GM18499 (cell line): ENCODE measurements around the gene RAPGEFL1.
"Not testable (repeated sequence)": the region's sequence is repeated elsewhere in the genome, so short reads cannot be mapped to it uniquely, and the experiment has no call there.

Source experiments
- ATAC-seq: cut with Tn5 transposase; IDR thresholded peaks from one replicate; pipeline ENCODE4 v1.9.1; 2021; ENCODE audit warnings: moderate number of reproducible peaks; ENCODE audit not compliant: insufficient read depth, unreplicated experiment

Gene RAPGEFL1, protein sequence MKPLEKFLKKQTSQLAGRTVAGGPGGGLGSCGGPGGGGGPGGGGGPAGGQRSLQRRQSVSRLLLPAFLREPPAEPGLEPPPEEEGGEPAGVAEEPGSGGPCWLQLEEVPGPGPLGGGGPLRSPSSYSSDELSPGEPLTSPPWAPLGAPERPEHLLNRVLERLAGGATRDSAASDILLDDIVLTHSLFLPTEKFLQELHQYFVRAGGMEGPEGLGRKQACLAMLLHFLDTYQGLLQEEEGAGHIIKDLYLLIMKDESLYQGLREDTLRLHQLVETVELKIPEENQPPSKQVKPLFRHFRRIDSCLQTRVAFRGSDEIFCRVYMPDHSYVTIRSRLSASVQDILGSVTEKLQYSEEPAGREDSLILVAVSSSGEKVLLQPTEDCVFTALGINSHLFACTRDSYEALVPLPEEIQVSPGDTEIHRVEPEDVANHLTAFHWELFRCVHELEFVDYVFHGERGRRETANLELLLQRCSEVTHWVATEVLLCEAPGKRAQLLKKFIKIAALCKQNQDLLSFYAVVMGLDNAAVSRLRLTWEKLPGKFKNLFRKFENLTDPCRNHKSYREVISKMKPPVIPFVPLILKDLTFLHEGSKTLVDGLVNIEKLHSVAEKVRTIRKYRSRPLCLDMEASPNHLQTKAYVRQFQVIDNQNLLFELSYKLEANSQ

DNA sequence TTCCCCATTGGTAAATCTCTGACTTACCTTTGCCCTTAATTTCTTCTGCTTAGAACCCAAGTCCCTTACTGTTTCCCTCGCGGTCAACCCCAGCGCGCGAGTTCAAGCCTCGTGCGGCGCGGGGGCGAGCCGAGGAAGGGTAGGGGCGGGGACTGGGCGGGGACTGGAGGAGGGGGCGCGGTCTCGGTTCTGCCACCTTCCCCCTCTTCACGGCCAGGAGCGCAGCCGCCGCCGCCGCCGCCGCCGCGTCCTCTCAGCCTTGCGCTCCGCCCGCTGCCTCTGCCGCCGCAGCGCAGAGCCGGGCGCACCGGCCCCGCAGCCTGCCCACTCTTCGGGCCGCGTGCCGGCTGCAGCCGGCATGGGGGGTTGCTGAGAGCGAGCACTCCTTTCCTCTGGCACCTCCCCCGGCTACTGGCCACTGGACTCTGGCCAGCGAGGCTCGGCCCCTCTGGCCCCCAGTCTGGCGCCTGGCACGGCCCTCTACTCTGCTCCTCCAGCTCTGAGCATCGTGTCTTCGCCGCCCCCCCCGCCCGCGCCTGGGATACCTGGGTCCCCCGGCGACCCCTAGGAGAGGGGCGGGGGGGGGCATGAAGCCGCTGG lies at the start of gene RAPGEFL1:
Gene RAPGEFL1 (plus strand): TSS at position 196 of the 600 bp plus-strand sequence. CDS start 392 bp downstream, at position 588.
- no peak for ATAC-seq

DNA sequence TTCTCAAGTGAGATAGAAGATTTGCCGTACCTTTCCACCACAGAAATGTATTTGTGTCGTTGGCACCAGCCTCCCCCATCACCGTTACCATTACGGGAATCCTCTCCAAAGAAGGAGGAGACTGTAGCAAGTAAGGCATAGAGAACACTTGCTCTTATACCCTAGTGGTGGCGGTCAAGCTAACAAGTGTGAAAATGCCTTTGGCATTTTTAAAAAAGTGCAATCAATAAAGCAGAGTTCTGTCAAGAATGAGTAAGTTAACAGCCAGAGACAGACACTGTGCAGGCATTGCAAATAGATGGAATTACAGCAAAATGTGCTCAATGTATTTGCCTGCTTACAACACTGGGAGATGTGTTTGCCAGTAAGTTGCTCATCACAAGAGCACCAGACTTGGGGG lies 47.8 kb upstream of the RAPGEFL1 start:
- ATAC-seq: no peak

DNA sequence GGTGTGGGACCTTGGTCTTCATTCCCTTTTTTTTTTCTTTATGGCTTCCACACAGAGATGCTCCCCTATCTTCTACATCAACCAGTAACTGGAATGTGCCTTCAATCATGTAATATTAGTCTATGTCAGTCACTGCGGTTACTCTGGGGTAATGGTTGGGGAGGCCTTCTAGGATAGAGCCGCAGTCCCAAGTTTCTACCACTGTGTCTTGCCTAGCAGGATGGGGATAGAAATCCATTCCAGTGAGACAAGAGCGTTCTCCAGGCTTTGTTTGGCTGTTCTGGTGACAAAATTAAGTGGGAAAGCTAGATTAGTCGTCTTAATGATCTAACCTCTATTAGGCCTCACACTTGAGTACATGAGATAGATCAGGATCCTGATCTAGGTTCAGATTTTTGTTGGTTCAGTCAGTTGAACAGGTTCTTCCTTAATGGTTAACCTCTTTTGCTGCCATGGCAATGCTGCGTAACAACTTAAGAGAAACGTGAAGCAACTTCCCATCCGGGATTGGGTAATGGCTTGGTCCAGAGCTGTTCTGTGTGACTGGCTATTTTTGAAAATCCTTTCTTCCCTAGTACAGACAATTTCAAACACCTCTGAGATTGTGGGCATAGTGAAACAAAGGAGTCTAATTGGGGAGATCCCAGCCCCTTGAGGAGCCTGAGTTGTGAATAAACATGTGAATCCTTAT lies 46.8 kb upstream of the RAPGEFL1 start:
- no peak for ATAC-seq

DNA sequence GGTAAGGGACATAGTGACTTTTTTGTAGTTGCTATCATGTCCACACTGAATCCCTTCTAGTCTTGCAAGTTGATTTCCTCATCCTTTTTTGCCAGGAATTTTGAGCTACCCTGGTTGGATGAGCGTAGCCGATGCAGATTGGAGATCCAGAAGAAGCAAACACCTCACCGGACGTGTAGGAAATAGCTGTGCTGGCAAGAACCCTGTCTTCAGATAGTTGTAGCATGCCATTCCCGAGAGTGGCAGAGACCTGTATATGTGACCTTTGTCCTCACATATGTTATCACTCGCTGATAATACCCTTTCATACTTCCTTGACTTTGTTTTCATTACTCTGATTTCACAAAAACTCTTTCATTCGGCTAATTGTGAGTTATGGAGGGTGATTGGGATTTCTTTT lies 43.1 kb upstream of the RAPGEFL1 start:
- ATAC-seq: no peak

DNA sequence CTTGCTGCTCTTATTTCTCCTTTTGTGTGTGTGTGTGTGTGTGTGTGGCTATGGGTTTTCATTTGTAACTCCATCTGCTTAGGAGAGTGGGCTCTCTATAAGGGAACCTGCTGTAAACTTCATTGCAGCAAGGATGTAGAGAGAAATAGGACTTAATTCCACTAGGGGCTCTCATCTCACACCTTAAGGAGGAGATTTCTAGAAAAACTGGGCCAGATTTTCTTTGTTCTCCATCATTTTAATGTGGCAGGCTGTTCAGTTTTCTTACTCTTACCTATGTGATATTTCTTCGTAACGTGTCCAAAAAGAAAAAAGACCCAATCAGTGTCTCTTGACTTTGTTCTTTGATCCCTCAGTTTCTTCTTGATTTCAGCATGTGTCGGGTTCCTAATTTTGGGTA lies 41.5 kb upstream of the RAPGEFL1 start:
- ATAC-seq: no peak

DNA sequence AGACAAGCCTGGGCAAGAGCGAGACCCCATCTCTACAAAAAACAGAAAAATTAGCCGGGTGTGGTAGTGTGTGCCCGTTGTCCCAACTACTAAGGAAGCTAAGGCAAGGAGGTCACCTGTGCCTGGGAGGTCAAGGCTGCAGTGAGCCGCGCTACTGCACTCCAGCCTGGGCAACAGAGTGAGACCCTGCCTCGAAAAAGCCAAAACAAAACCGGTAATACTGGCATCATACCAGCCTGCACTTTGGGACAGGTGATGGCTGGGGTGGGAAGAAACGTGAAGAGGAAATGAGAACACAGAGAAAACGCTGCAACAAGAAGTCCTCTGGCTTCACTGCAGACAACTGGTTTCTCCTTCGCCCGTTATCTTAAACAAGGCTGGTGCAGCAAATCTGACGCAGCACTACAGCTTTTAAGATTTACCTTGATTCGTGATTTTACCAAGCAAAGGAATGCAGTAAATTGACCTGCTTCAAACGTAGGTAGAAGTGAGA lies 37.7 kb upstream of the RAPGEFL1 start:
- peak; percentile 8 for ATAC-seq

DNA sequence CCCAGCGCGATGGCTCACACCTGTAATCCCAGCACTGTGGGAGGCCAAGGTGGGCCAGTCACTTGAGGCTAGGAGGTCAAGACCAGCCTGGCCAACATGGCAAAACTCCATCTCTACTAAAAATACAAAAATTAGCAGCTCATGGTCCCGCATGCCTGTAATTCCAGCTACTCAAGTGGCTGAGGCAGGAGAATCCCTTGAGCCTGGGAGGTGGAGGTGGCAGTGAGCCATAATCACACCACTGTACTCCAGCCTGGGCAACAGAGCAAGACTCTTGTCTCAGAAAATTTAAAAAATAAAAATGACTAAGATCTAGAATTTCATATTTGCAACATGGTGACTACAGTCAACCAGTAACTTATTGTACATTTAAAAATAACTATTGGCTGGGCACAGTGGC lies 34.1 kb upstream of the RAPGEFL1 start:
- ATAC-seq: not testable (repeated sequence)

DNA sequence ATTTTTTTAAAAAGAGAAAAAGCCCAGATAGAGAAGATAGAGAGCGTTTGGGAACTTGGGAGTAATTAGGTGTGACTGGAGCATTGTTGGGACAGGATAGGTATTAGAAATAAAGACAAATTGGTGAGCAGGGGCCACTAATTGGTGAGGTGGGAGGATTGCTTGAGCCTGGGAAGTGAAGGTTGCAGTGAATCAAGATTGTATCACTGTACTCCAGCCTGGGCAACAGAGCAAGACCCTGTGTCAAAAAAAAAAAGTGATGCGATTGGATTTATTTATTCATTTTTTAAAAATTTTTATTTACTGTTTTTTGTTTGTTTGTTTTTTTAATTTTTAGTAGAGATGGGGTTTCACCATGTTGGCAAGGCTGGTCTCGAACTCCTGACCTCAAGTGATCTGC lies 31.8 kb upstream of the RAPGEFL1 start:
- ATAC-seq: no peak

DNA sequence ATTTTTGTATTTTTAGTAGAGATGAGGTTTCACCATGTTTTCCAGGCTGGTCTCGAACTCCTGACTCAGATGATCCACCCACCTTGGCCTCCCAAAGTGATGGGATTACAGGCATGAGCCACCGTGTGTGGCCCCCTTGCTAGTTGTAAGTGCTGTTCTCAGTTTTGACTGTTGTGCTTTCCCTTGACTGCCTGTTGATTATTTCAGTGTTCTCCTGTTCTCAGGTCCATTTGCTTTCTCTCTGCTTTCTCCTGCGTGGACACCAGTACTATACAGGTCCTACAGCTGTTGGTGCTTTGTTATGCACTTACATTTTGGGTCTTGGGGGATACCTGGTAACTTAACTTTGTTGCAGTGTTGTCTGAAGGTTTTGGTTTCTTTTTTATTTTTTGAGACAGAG lies 28.7 kb upstream of the RAPGEFL1 start:
- no peak for ATAC-seq

DNA sequence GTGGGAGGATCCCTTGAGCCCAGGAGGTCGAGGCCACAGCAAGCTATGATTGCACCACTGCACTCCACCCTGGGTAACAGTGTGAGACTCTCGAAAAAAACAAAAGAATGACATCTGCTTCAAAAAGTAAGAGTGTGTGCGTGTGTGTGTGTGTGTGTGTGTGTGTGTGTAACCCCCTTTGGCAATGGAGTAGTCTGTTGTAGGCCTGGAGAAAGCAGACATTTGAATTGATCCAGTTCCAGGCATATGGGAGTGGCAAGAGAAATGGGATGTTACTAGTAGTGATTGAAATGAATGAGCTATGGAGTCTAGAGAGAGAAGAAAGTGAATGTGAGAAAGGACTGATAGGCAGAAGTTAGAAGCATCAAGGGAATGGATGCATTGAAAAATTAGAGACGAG lies 27.0 kb upstream of the RAPGEFL1 start:
- no peak for ATAC-seq

DNA sequence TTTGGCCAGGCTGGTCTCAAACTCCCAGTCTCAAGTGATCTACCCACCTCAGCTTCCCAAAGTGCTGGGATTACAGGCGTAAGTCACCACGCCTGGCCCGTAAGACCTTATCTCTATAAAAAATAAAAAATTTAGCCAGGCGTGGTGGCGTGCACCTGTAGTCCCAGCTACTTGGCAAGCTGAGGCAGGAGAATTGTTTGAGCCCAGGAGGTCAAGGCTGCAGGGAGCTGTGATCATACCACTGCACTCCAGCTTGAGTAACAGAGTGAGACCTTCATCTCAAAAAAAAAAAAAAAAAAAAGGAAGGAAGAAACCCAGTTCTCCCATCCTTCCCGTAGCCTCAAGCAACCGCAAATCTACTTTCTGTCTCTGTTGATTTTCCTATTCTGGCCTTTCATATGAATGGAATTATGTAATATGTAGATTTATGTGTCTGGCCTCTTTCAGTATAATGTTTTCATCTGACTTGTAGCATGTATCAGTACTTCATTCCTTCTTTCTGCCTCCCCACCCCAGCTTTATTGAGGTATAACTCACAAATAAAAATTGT lies 25.8 kb upstream of the RAPGEFL1 start:
- no peak for ATAC-seq

DNA sequence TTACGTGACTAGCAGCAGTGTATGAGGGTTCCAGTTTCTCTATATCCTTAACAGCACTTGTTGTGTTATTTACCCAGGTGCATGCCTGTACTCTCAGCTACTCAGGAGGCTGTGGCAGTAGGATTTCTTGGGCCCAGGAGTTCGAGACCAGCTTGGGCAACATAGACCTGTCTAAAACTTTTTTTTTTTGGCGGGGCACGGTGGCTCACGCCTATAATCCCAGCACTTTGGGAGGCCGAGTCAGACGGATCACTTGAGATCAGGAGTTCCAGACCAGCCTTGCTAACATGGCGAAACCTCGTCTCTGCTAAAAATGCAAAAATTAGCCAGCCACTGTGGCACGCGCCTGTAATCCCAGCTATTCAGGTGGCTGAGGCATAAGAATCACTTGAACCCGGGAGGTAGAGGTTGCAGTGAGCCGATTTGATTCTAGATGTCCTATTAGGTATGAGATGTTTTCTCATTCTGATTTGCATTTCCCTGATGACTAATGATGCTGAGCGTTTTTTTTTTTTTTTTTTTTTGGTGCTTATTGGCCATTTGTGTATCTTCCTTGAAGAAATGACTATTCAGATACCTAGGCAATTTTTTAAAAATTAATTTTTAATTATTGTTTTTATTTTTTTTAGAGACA lies 23.6 kb upstream of the RAPGEFL1 start:
- no peak for ATAC-seq

DNA sequence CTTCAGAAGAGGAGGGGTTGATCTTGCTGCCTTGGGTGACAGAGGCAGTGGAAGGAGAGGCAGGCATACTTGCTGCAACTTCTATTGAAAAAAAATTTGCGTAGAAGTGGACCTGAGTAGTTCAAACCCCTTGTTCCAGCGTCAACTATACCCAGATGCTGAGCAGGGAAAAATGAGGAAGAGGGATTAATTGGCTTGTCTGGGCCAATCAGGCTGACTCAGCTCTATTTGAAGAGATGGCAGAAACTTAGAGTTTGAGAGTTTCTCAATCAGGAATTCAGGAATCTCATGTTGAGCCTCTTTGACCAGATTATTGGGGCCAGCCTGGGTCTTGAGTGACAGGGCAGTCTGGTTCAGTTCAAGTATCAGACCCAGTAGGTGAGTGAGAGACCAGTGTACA lies 19.3 kb upstream of the RAPGEFL1 start:
- no peak for ATAC-seq

DNA sequence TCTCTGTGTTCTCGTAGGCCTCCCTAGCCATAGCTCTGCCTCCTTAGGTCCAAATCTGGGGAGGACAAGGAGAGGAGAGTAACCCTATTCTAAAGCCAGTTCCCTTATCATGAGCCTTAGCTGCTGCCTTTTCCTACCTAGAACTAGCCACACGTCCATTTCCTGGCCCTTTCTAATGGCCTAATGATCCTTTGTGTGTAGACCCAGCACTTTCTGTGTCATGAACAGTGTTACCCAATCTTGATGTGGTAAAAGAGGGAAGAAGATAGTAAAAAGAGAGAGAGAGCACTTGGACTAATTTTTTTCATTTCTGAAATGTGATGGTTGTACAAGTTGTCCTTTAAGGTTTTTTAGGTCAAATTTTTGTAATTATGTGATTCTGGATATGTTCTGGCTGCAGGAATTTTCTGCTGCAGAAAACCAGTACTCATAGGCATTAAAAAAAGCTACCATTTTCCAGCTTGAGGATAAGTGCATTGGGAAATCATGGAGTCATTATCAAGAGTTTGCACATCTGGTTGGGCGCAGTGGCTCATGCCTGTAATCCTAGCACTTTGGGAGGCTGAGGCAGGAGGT lies 18.7 kb upstream of the RAPGEFL1 start:
- ATAC-seq: no peak

DNA sequence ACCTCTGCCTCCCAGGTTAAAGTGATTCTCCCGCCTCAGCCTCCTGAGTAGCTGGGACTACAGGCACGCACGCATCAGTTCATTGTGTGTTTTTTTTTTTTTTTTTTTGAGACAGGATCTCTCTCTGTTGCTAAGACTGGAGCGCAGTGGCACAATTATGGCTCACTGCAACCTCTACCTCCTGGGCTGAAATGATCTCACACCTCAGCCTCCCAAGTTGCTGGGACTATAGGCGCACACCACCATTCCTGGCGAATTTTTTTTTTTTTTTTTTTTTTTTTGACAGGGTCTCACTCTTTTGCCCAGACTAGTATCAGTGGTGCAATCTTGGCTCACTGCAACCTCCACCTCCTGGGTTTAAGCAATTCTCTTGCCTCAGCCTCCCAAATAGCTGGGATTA lies 17.8 kb upstream of the RAPGEFL1 start:
- ATAC-seq: no peak

DNA sequence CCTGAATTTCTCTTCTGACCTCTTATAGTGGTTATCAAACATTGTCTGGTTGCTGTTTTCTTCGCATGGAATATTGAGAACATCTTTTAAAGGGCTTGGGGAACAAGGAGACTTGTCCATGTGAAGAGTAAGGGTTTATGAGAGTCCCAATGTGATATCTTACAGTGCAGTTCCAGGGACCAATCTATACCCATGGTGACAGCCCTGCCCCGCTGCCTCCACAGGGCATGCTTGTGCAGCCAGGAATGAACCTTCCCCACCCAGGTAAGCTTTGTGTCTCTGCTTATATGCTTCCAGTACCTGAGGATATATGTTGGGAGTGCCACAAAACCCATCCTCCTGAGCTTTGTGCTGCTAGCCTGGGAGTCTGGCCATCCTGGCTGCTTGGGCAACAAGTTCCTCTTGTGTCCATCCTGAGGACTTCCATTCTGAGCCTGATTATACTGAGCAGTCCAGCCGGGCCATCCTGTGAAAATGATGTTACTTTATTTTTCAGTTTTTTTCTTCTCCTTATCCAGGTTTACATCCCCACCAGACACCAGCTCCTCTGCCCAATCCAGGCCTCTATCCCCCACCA lies 9.5 kb upstream of the RAPGEFL1 start:
- ATAC-seq: no peak

DNA sequence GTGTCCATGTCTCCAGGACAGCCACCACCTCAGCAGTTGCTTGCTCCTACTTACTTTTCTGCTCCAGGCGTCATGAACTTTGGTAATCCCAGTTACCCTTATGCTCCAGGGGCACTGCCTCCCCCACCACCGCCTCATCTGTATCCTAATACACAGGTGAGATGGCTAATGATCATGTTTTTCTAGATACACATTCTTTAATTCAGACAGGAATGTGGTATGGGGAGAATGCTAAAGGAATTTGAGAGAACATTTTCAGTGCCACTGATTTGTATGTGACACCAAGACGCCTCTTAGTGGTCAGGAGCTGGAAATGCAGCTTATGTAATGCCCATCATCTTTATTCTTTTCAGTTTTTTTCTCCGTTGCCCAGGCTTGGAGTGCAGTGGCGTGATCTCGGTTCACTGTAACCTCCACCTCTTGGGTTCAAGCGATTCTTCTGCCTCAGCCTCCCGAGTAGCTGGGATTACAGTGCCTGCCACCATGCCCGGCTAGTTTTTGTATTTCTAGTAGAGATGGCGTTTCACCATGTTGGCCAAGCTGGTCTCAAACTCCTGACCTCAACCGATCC lies 8.9 kb upstream of the RAPGEFL1 start:
- ATAC-seq: no peak

DNA sequence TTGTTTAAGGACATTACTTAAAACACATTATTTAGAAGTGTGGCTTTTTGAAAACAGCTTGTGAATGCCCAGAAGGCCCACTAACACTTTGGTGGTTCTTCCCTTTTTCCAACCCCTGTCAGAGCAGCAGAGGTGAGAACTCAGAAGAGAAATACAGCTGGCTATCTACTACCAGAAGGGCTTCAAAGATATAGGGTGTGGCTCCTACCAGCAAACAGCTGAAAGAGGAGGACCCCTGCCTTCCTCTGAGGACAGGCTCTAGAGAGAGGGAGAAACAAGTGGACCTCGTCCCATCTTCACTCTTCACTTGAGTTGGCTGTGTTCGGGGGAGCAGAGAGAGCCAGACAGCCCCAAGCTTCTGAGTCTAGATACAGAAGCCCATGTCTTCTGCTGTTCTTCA lies 6.9 kb upstream of the RAPGEFL1 start:
- no peak for ATAC-seq

DNA sequence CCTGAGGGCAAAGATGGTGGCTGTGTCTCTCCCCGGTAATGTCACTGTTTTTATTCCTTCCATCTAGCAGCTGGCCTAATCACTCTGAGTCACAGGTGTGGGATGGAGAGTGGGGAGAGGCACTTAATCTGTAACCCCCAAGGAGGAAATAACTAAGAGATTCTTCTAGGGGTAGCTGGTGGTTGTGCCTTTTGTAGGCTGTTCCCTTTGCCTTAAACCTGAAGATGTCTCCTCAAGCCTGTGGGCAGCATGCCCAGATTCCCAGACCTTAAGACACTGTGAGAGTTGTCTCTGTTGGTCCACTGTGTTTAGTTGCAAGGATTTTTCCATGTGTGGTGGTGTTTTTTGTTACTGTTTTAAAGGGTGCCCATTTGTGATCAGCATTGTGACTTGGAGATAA lies 5.5 kb upstream of the RAPGEFL1 start:
- ATAC-seq: no peak
